LNCAP (cell line): ENCODE measurements around the gene ACSF2.

Source experiments
- TF ChIP-seq, protein P1 (sequence below): fragments of 450-650 bp; IDR thresholded peaks from 2 replicates; pipeline ENCODE4 v1.5.1; 2017; ENCODE audit warnings: mild to moderate bottlenecking

The ACSF2 gene

DNA sequence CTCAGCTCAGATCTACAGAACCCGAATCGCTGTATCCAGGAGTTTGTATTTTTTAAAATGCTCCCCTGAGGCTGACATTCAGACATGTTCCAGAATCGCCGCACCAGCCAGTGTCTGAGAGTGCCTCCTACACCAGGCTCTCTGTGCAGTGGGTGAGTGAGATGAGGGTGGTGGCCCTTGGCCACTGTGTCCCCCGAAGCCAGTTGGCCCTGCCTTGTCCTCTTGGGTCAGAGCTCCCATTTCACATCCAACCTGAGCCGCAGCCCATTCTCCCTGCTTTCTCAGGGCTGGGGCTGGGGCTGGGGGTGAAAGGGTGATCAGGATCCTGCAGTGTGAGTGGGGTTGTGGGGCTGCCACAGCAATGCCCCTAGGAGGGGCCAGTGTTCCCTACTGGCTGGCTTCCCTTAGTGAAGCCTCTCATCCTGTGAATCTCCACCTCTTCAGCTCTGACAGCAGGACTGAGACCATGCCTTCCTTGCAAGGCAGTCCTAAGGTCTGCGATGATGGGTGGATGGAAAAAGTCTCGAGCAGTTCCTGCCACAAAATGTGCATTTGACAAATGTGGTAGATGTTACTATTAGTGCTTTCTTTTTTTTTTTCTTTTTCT, 69.3 kb downstream of the ACSF2 start:
- TF ChIP-seq, protein P1, sequence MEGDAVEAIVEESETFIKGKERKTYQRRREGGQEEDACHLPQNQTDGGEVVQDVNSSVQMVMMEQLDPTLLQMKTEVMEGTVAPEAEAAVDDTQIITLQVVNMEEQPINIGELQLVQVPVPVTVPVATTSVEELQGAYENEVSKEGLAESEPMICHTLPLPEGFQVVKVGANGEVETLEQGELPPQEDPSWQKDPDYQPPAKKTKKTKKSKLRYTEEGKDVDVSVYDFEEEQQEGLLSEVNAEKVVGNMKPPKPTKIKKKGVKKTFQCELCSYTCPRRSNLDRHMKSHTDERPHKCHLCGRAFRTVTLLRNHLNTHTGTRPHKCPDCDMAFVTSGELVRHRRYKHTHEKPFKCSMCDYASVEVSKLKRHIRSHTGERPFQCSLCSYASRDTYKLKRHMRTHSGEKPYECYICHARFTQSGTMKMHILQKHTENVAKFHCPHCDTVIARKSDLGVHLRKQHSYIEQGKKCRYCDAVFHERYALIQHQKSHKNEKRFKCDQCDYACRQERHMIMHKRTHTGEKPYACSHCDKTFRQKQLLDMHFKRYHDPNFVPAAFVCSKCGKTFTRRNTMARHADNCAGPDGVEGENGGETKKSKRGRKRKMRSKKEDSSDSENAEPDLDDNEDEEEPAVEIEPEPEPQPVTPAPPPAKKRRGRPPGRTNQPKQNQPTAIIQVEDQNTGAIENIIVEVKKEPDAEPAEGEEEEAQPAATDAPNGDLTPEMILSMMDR = no peak

DNA sequence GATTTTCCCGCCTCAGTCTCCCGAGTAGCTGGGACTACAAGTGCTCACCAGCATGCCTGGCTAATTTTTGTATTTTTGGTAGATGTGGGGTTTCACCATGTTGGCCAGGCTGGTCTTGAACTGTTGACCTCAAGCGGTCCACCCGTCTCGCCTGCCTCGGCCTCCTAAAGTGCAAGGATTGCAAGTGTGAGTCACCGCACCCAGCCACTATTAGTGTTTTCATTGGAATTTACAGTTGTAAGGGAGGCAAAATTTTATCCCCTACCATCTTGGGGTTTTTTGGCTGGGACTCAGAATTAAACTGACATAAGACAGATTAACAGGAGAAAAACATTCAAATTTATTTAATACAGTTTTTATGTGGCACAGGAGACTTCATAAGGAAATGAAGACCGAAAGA, 69.9 kb downstream of the ACSF2 start:
- TF ChIP-seq, protein P1 = no peak

DNA sequence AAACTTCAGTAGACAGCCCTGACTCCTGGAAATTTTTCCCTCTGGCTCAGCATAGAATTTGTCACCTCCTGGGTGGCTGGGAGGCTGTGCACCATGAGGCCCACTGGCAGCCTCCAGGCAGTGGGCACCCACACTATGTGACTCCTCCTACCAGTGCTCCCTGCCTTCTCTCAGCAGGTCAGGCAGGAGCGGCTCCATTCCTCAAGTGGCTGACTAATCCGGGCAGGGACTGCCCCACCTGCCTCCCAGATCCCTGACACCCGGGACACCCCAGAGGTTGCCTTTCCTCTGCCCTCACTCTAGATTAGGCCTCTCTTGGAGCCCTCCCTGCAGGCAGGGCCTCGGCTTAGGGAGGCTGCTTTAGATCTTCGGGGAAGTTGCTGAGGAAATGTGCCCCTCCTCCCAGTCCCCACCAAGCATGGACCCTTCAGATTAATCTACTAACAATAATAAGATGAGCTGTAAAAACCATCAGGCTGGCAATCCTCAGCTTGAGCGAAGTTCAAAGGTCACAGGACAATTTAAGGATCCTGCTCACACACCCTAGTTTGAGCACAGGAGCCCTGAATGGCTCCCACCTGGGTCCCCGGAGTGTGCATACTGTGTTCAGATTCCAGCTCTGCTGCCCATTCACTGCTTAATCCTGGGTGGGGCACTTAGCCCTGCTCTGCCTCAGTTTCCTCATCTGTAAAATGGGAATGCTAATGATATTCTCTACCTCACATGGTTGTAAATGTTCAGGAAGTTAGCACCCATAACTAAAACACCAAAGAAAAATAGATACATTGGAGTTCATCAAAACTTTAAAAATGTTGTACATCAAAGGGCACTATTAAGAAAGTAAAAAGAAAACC, 72.2 kb downstream of the ACSF2 start:
- TF ChIP-seq, protein P1 = no peak

DNA sequence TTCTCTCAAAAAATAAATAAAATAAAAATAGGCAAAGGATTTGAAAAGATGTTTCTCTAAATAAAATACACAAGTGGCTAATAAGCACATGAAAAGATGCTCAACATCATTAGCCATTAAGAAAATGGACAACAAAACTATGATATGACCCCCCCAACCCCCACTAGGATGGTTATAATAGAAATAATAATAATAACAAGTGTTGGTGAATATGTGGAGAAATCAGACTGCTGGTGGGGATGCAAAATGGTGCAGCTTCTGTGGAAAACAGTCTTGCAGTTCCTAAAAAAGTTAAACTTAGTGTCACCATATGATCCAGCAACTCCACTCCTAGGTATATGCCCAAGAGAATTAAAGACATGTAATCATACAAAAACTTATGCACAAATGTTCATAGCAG, 73.3 kb downstream of the ACSF2 start:
- TF ChIP-seq, protein P1 = no peak

DNA sequence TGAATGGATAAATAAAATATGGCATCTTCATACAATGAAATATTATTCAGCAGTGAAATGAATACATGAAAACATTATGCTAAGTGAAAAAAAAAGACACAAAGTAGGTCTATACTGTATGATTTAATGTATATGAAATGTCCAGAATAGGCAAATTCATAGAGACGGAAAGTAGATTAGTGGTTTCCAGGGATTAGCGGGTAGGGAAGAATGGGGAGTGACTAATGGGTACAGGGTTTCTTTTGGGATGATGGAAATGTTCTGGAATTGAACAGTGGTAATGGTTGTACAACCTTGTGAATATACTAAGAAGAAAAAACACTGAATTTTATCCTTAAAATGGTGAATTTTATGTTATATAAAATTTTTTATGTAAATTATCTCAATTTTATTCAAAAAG, 73.7 kb downstream of the ACSF2 start:
- TF ChIP-seq, protein P1 = no peak

DNA sequence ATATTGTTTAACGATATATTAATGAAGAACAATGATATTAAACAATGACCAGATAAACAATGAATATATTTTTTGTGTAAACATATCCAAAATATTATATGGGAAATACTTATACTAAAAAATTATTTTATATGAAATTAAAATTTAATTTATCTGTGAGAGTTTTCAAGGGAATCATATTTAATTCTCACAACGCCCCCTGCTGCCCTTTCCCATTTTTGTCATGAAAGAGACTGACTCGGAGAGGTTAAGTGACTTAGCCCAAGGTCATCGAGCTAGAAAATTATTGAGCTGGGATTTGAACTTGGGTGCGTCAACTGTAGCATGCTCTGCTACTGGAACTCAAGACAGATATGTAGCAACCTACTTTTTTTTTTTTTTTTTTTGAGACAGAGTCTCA, 75.0 kb downstream of the ACSF2 start:
- TF ChIP-seq, protein P1 = peak; percentile 61

DNA sequence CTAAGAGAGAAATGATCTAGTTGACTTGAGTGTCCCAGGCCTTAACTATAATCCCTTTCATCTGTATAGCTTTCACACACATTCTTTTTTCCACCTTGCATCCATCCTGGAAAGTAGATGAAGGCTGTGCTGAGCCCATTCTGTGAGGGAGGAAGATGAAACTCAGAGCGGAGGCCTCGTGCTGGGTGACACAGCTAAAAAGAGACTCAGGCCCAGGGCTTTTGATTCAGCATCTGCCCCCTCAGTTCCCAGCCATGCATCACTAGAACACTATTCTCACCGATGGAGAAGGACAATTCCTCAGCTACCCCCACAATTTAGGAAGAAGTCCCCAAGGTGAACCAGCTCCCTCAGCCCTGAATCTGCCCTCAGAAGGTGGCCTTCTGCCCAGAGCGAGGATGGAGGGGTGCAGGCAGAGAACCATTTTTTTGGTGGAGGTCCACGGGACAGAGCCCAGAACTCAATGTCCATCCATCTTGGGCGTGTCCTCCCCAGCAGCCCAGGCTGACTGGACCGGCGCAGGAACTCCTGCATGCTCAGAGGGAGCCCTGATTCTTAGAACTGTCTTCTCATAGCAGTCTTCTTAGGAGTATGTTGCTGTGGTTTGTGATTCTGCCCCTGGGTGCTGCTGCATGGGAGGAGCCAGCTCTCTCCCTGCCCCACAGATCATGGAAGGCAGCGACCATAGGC, 76.4 kb downstream of the ACSF2 start:
- TF ChIP-seq, protein P1 = no peak
